Lower leg skin (tissue), 4 donors: Measurements from ENCODE around the gene DLGAP1. TPM values are rescaled to one million over a fixed set of nuclear protein-coding genes. Genes with fewer than 3 reads are reported as not detected.

ENCODE experiments used
- DNase-seq, 2 donors: peaks; one replicate each; pipeline ENCODE4 v3.0.0-alpha.2; 2019; ENCODE audit warnings: low spot score in 2 of 2
- H3K4me3 ChIP-seq: fragments of 200-600 bp; sonication (generic); 2 replicates; pipeline ENCODE4 v1.5.1; 2017; ENCODE audit warnings: mild to moderate bottlenecking, low read depth; ENCODE audit not compliant: poor library complexity, severe bottlenecking
- CTCF ChIP-seq, 3 donors: fragments of 450-650 bp; IDR thresholded peaks; one replicate each; pipeline ENCODE4 v1.5.1; 2016; ENCODE audit warnings: antibody characterized with exemption in 3 of 3, mild to moderate bottlenecking in 3 of 3, moderate library complexity in 2 of 3
- POLR2A ChIP-seq, 2 donors: fragments of 450-650 bp; IDR thresholded peaks; one replicate each; pipeline ENCODE4 v1.6.1; 2016 to 2017; ENCODE audit warnings: antibody characterized with exemption in 2 of 2, mild to moderate bottlenecking in 1 of 2, moderate library complexity in 1 of 2
- WGBS, 2 donors: methylation state at CpG; one replicate each; pipeline ENCODE4 v1.1.5; 2018; 5-methylcytosine and 5-hydroxymethylcytosine counted together
- intact Hi-C: fragments of 100-400 bp; cut with DNase I; formaldehyde crosslinking; loops from one replicate; pipeline ENCODE4 v1.15.0; 2023; ENCODE audit warnings: low total_unique reads
- total RNA-seq, 4 donors: library from RNA; depleted of rRNA; stranded (reverse); fragments of >200 nt; gene quantifications; one replicate each; pipeline ENCODE4 v1.1.0, GENCODE V29; 2016

The DLGAP1 gene
- total RNA-seq, 4 donors from 2014 or later, result 0.34 to 1.3 (median 0.82) TPM

GRCh38 chr18:3579701-3580100 lies 875.4 kb downstream of the DLGAP1 start:
- WGBS, 2 donors, result 71 to 75% methylated on average over 4 of the region's 4 CpGs
- intact Hi-C loops, result loop anchor here (5.0 to 10.0 kb wide), 2 partner anchors 88 to 285 kb away; no protein-coding TSS in a partner anchor
- H3K4me3 ChIP-seq, result no peak overlapping the region
- no peak for DNase-seq
- TF ChIP-seq POLR2A (IDR thresholded peaks at IDR 0.05) (no peak), CTCF (IDR thresholded peaks at IDR 0.05) (no peak)

GRCh38 chr18:3578621-3579020 lies 876.5 kb downstream of the DLGAP1 start:
- TF ChIP-seq POLR2A (IDR thresholded peaks at IDR 0.05) (no peak), CTCF (IDR thresholded peaks at IDR 0.05) (no peak)
- intact Hi-C loops, result no loop called here
- H3K4me3 ChIP-seq, result no peak overlapping the region
- no peak for DNase-seq
- WGBS, 2 donors, result 81 to 97% methylated on average over 4 of the region's 4 CpGs

- no peak for DNase-seq
- no peak for TF ChIP-seq CTCF (IDR thresholded peaks at IDR 0.05)
- TF ChIP-seq POLR2A (IDR thresholded peaks at IDR 0.05), result no peak
- intact Hi-C loops, result no loop called here
- 79 to 87% methylated on average over 4 of the region's 4 CpGs for WGBS, 2 donors
- H3K4me3 ChIP-seq, result no peak overlapping the region
Measured at GRCh38 chr18:3577281-3577855, 877.7 kb downstream of the DLGAP1 start.

GRCh38 chr18:3572761-3573160 lies 882.3 kb downstream of the DLGAP1 start:
- no peak overlapping the region for H3K4me3 ChIP-seq
- intact Hi-C loops, result no loop called here
- 80 to 85% methylated on average over 1 of the region's 1 CpG for WGBS, 2 donors
- no peak for DNase-seq
- TF ChIP-seq POLR2A (IDR thresholded peaks at IDR 0.05) (no peak), CTCF (IDR thresholded peaks at IDR 0.05) (no peak)

- no peak for TF ChIP-seq CTCF (IDR thresholded peaks at IDR 0.05)
- no peak for TF ChIP-seq POLR2A (IDR thresholded peaks at IDR 0.05)
- intact Hi-C loops, result no loop called here
- no peak for DNase-seq
- H3K4me3 ChIP-seq, result no peak overlapping the region
Measured at GRCh38 chr18:3566851-3567250, 888.3 kb downstream of the DLGAP1 start.

- H3K4me3 ChIP-seq, result no peak overlapping the region
- 59 to 83% methylated on average over 3 of the region's 3 CpGs for WGBS, 2 donors
- no peak for DNase-seq
- TF ChIP-seq POLR2A (IDR thresholded peaks at IDR 0.05), result no peak
- no peak for TF ChIP-seq CTCF (IDR thresholded peaks at IDR 0.05)
- intact Hi-C loops, result no loop called here
Measured at GRCh38 chr18:3560755-3561154, 894.4 kb downstream of the DLGAP1 start.
